ENCODE results near the gene PAIP2.

DNA sequence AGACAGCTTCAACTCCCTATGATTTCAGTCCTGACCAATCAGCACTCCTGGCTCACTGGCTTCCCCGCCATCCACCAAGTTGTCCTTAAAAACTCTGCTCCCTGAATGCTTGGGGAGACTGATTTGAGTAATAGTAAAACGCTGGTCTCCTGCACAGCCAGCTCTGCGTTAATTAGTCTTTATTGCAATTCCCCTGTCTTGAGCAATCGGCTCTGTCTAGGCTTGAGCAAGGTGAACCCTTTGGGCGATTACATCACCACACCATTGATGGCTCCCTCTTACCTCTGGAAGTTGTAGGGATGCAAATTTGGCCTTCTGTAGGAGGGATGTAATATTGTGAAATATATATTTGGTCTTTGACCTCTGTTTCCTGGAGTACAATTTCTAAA lies 44.4 kb downstream of the PAIP2 start:
- TF ChIP-seq, protein P1, sequence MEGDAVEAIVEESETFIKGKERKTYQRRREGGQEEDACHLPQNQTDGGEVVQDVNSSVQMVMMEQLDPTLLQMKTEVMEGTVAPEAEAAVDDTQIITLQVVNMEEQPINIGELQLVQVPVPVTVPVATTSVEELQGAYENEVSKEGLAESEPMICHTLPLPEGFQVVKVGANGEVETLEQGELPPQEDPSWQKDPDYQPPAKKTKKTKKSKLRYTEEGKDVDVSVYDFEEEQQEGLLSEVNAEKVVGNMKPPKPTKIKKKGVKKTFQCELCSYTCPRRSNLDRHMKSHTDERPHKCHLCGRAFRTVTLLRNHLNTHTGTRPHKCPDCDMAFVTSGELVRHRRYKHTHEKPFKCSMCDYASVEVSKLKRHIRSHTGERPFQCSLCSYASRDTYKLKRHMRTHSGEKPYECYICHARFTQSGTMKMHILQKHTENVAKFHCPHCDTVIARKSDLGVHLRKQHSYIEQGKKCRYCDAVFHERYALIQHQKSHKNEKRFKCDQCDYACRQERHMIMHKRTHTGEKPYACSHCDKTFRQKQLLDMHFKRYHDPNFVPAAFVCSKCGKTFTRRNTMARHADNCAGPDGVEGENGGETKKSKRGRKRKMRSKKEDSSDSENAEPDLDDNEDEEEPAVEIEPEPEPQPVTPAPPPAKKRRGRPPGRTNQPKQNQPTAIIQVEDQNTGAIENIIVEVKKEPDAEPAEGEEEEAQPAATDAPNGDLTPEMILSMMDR (IDR thresholded peaks at IDR 0.05) = no peak
- TF ChIP-seq POLR2AphosphoS5 (IDR thresholded peaks at IDR 0.05) (no peak), POLR2A (IDR thresholded peaks at IDR 0.05) (no peak), EP300 (IDR thresholded peaks at IDR 0.05) (no peak)
